Activated B cell treated with CpG ODN at 0.5 μM for 24 hours (primary cell): ENCODE measurements around the gene FAM53B. TPM values are rescaled to one million over a fixed set of nuclear protein-coding genes. Genes with fewer than 3 reads are reported as not detected.

Experiments used
- ATAC-seq: fragments of 200-7000 bp; cut with Tn5 transposase; one replicate; pipeline ENCODE4 v1.10.0; 2021; ENCODE audit warnings: low read depth, mild to moderate bottlenecking, moderate library complexity
- CTCF ChIA-PET: fragments of 350-600 bp; sonication (Branson Sonifier 250); formaldehyde crosslinking; loops from one replicate; lab custom pipeline; 2021; ENCODE audit warnings: antibody characterized with exemption; lab: Charles Lee
- POLR2A ChIA-PET: fragments of 350-600 bp; sonication (Branson Sonifier 250); formaldehyde crosslinking; loops from one replicate; lab custom pipeline; 2021; ENCODE audit warnings: antibody characterized with exemption; lab: Charles Lee
- DNase-seq: peaks from one replicate; pipeline ENCODE4 v3.0.0; 2022
- H3K27ac Mint-ChIP-seq: one replicate; pipeline ENCODE4 v1.8.0; 2020; ENCODE audit warnings: mixed read lengths
- H3K27me3 Mint-ChIP-seq: one replicate; pipeline ENCODE4 v1.8.0; 2021; ENCODE audit warnings: mixed read lengths
- H3K36me3 Mint-ChIP-seq: one replicate; pipeline ENCODE4 v1.8.0; 2021; ENCODE audit warnings: low read depth, mixed read lengths
- H3K4me1 Mint-ChIP-seq: one replicate; pipeline ENCODE4 v1.8.0; 2021; ENCODE audit warnings: mixed read lengths
- H3K4me3 Mint-ChIP-seq: one replicate; pipeline ENCODE4 v1.8.0; 2020; ENCODE audit warnings: mild to moderate bottlenecking, mixed read lengths
- H3K9me3 Mint-ChIP-seq: one replicate; pipeline ENCODE4 v1.8.0; 2020; ENCODE audit warnings: mixed read lengths
- CTCF ChIP-seq: fragments of 200-600 bp; IDR thresholded peaks from one replicate; pipeline ENCODE4 v1.8.0; 2022; ENCODE audit warnings: antibody characterized with exemption, mild to moderate bottlenecking
- intact Hi-C: fragments of 100-400 bp; cut with micrococcal nuclease; formaldehyde crosslinking; loops from one replicate; pipeline ENCODE4 v1.15.1; 2024
- total RNA-seq: library from RNA; stranded (reverse); gene quantifications from 2 replicates; pipeline ENCODE4 v1.2.3, GENCODE V29; 2022

FAM53B gene
- total RNA-seq, 1 donor from 2014 or later, result 73.9 TPM

- TF ChIP-seq CTCF, result no peak
- DNase-seq, result no peak
- intact Hi-C loops, result loop anchor here (1.0 to 5.0 kb wide), 2 partner anchors 12 to 33 kb away; no protein-coding TSS in a partner anchor
- ChIA-PET POLR2A (interaction anchor here (1.0 to 1.7 kb wide), 6 partner anchors 10 to 109 kb away, joined by 3 to 6 read pairs (median 4); no protein-coding TSS in a partner anchor), CTCF (interaction anchor here (1.1 kb wide), 1 partner anchor 64 kb away, joined by 3 read pairs; no protein-coding TSS in a partner anchor)
- peak overlapping the region; percentile 88 for H3K27ac Mint-ChIP-seq
- peaks cover 43% of the 10 kb centered on the region for H3K36me3 Mint-ChIP-seq
- H3K27me3 Mint-ChIP-seq, result no peaks in the 10 kb centered on the region
- peaks cover 93% of the 10 kb centered on the region for H3K4me1 Mint-ChIP-seq
- no peaks in the 10 kb centered on the region for H3K9me3 Mint-ChIP-seq
- H3K4me3 Mint-ChIP-seq, result no peak overlapping the region
- ATAC-seq, result no peak
Observed at GRCh38 chr10:124653811-124654651, 90.1 kb downstream of the FAM53B start.

GRCh38 chr10:124653311-124653710, 90.9 kb downstream of the FAM53B start:
- Mint-ChIP-seq H3K4me1 (peaks cover 93% of the 10 kb centered on the region), H3K36me3 (peaks cover 42% of the 10 kb centered on the region), H3K27ac (peak overlapping the region; percentile 88), H3K27me3 (no peaks in the 10 kb centered on the region), H3K4me3 (no peak overlapping the region), H3K9me3 (no peaks in the 10 kb centered on the region)
- CTCF ChIA-PET, result interaction anchor here (1.1 kb wide), 2 partner anchors 64 to 88 kb away, joined by 3 to 8 read pairs; no protein-coding TSS in a partner anchor
- POLR2A ChIA-PET, result interaction anchor here (0.9 to 1.7 kb wide), 9 partner anchors 11 to 108 kb away, joined by 3 to 6 read pairs (median 4); no protein-coding TSS in a partner anchor
- no peak for ATAC-seq
- DNase-seq, result no peak
- intact Hi-C loops, result loop anchor here (5.0 kb wide), 1 partner anchor 34 kb away; no protein-coding TSS in a partner anchor
- no peak for TF ChIP-seq CTCF

GRCh38 chr10:124652701-124653100, 91.5 kb downstream of the FAM53B start:
- H3K36me3 Mint-ChIP-seq, result peaks cover 39% of the 10 kb centered on the region
- TF ChIP-seq CTCF, result no peak
- peak; percentile 25 for ATAC-seq
- H3K27me3 Mint-ChIP-seq, result no peaks in the 10 kb centered on the region
- CTCF ChIA-PET, result interaction anchor here (1.1 kb wide), 2 partner anchors 65 to 88 kb away, joined by 3 to 8 read pairs; no protein-coding TSS in a partner anchor
- no peaks in the 10 kb centered on the region for H3K9me3 Mint-ChIP-seq
- peak overlapping the region; percentile 88 for H3K27ac Mint-ChIP-seq
- POLR2A ChIA-PET, result interaction anchor here (0.6 to 1.7 kb wide), 9 partner anchors 12 to 108 kb away, joined by 3 to 5 read pairs (median 4); no protein-coding TSS in a partner anchor
- peaks cover 93% of the 10 kb centered on the region for H3K4me1 Mint-ChIP-seq
- DNase-seq, result no peak
- intact Hi-C loops, result loop anchor here (5.0 kb wide), 1 partner anchor 35 kb away; no protein-coding TSS in a partner anchor
- peak overlapping the region; percentile 15 for H3K4me3 Mint-ChIP-seq

GRCh38 chr10:124652200-124652599, 92.0 kb downstream of the FAM53B start:
- no peaks in the 10 kb centered on the region for H3K9me3 Mint-ChIP-seq
- CTCF ChIA-PET, result interaction anchor here (1.1 kb wide), 1 partner anchor 89 kb away, joined by 8 read pairs; no protein-coding TSS in a partner anchor
- H3K36me3 Mint-ChIP-seq, result peaks cover 37% of the 10 kb centered on the region
- H3K27ac Mint-ChIP-seq, result peak overlapping the region; percentile 88
- DNase-seq (no peak), ATAC-seq (no peak)
- H3K4me1 Mint-ChIP-seq, result peaks cover 93% of the 10 kb centered on the region
- peak overlapping the region; percentile 19 for H3K4me3 Mint-ChIP-seq
- TF ChIP-seq CTCF, result no peak
- intact Hi-C loops, result loop anchor here (5.0 kb wide), 1 partner anchor 35 kb away; no protein-coding TSS in a partner anchor
- POLR2A ChIA-PET, result interaction anchor here (0.6 to 1.7 kb wide), 5 partner anchors 12 to 82 kb away, joined by 3 to 5 read pairs (median 4); no protein-coding TSS in a partner anchor
- no peaks in the 10 kb centered on the region for H3K27me3 Mint-ChIP-seq
